SU-DHL-6 (cell line): Measurements from ENCODE around the gene VTCN1.
"Not testable (repeated sequence)": the region's sequence is repeated elsewhere in the genome, so short reads cannot be mapped to it uniquely, and the experiment has no call there.

Experiments used
- H2AFZ ChIP-seq: fragments of 200-600 bp; sonication (generic); 2 replicates; pipeline ENCODE4 v1.6.1; 2014; ENCODE audit warnings: low read depth, mild to moderate bottlenecking, moderate library complexity, mixed read lengths, antibody characterized with exemption, low read length; ENCODE audit not compliant: severe bottlenecking
- H3F3A ChIP-seq: fragments of 200-600 bp; shearing (Covaris generic); 2 replicates; pipeline ENCODE4 v1.6.0; 2016; ENCODE audit warnings: antibody characterized with exemption, mild to moderate bottlenecking; ENCODE audit not compliant: insufficient read depth
- H3K27ac ChIP-seq: fragments of 200-600 bp; sonication (generic); 2 replicates; pipeline ENCODE4 v1.5.1; 2016; ENCODE audit warnings: low read depth, mild to moderate bottlenecking, low read length, moderate library complexity, mixed read lengths
- H3K27me3 ChIP-seq: fragments of 200-600 bp; sonication (generic), shearing (Covaris generic); 2 replicates; pipeline ENCODE4 v1.6.0; 2014; ENCODE audit warnings: mild to moderate bottlenecking, low read length
- H3K36me3 ChIP-seq: fragments of 200-600 bp; sonication (generic); 2 replicates; pipeline ENCODE4 v1.6.1; 2014; ENCODE audit warnings: mild to moderate bottlenecking, low read length, mixed read lengths
- H3K4me2 ChIP-seq: fragments of 300-600, 200-600 bp; shearing (Covaris generic), sonication (generic); 2 replicates; pipeline ENCODE4 v1.6.0; 2014; ENCODE audit warnings: low read length, low read depth, mild to moderate bottlenecking; ENCODE audit not compliant: poor library complexity, severe bottlenecking
- H3K4me3 ChIP-seq: fragments of 200-600 bp; sonication (generic); 2 replicates; pipeline ENCODE4 v1.5.1; 2014; ENCODE audit warnings: antibody characterized with exemption, low read length, mild to moderate bottlenecking, mixed read lengths; ENCODE audit not compliant: insufficient read depth, poor library complexity, severe bottlenecking
- H3K79me2 ChIP-seq: fragments of 200-600 bp; sonication (generic); 2 replicates; pipeline ENCODE4 v1.6.1; 2014; ENCODE audit warnings: mild to moderate bottlenecking, low read length, moderate library complexity; ENCODE audit not compliant: insufficient read depth
- H3K9ac ChIP-seq: fragments of 200-600 bp; sonication (generic); 2 replicates; pipeline ENCODE4 v1.7.0; 2014; ENCODE audit warnings: mild to moderate bottlenecking, low read length
- H3K9me2 ChIP-seq: fragments of 200-600 bp; sonication (generic); replicated peaks from 2 replicates; pipeline ENCODE4 v1.6.1; 2014; ENCODE audit warnings: low read length; ENCODE audit not compliant: insufficient read depth
- H3K9me3 ChIP-seq: fragments of 200-600 bp; sonication (generic); 2 replicates; pipeline ENCODE4 v1.6.1; 2014; ENCODE audit warnings: low read length, mixed read lengths; ENCODE audit not compliant: insufficient read depth
- H4K20me1 ChIP-seq: fragments of 200-600 bp; sonication (generic); 2 replicates; pipeline ENCODE4 v1.6.1; 2014; ENCODE audit warnings: low read depth, mild to moderate bottlenecking, antibody characterized with exemption, low read length, moderate library complexity, mixed read lengths
- EZH2phosphoT487 ChIP-seq: fragments of 200-600 bp; sonication (generic), shearing (Covaris generic); conservative IDR thresholded peaks from 2 replicates; pipeline ENCODE4 v1.6.1; 2018; ENCODE audit warnings: mild to moderate bottlenecking, antibody characterized with exemption, low read length, moderate library complexity, mixed read lengths
- TF ChIP-seq, protein P1 (sequence below): fragments of 200-600 bp; sonication (generic); IDR thresholded peaks from one replicate; pipeline ENCODE4 v1.5.1; 2017; ENCODE audit warnings: antibody characterized with exemption, mild to moderate bottlenecking, low read length, moderate library complexity; ENCODE audit not compliant: insufficient read depth, poor library complexity, severe bottlenecking

Gene VTCN1

DNA sequence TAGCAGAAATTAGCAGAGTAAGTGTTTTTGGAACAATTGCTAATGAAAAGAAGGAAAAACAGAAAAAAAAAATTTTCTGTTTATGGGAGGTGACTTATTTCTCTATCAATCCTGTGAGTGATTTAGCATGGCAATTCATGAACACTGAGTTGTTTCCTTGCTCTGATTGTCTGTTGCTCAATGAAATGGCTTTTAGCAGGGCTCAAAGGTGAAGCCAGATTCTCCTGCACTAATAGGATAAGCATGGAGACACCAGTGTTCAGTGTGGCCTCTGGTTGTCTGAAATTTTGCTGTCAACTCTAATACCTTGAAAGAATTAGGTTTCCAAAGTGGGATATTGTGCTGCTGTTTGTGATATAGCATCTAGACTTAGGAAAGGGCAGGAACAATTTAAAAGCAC, 105.0 kb downstream of the VTCN1 start:
- Histone ChIP-seq H4K20me1 (no peaks in the 10 kb centered on the region), H3K36me3 (peaks cover 23% of the 10 kb centered on the region), H3K9me3 (no peaks in the 10 kb centered on the region), H3K4me2 (no peak overlapping the region), H2AFZ (no peak overlapping the region), H3K9me2 (no peaks in the 10 kb centered on the region), H3K4me3 (no peak overlapping the region), H3K9ac (no peak overlapping the region), H3K79me2 (no peaks in the 10 kb centered on the region), H3K27me3 (no peaks in the 10 kb centered on the region), H3F3A (no peaks in the 10 kb centered on the region), H3K27ac (no peak overlapping the region)
- TF ChIP-seq, protein P1, sequence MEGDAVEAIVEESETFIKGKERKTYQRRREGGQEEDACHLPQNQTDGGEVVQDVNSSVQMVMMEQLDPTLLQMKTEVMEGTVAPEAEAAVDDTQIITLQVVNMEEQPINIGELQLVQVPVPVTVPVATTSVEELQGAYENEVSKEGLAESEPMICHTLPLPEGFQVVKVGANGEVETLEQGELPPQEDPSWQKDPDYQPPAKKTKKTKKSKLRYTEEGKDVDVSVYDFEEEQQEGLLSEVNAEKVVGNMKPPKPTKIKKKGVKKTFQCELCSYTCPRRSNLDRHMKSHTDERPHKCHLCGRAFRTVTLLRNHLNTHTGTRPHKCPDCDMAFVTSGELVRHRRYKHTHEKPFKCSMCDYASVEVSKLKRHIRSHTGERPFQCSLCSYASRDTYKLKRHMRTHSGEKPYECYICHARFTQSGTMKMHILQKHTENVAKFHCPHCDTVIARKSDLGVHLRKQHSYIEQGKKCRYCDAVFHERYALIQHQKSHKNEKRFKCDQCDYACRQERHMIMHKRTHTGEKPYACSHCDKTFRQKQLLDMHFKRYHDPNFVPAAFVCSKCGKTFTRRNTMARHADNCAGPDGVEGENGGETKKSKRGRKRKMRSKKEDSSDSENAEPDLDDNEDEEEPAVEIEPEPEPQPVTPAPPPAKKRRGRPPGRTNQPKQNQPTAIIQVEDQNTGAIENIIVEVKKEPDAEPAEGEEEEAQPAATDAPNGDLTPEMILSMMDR, result no peak

DNA sequence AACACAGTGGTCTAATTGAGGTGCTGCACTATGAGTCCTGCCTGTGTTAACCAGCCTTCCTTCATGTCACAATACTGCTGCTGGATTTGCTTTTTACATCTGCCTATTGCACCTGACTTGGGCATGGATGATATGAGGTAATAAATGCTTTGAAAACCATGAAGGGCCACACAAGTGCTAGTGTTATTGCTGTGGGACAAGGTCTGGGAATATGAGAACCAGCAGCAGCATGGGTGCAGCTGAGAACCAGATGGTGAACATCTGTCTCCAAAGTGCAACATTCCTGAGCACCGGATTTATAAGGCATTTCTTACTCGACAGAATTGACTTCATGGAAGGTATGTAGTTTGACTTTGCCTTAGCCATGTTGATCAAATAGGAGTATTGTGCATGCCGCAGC, 105.7 kb downstream of the VTCN1 start:
- H3K27ac ChIP-seq, result no peak overlapping the region
- H3K4me2 ChIP-seq, result no peak overlapping the region
- no peaks in the 10 kb centered on the region for H4K20me1 ChIP-seq
- no peak overlapping the region for H3K9ac ChIP-seq
- H3K4me3 ChIP-seq, result no peak overlapping the region
- no peaks in the 10 kb centered on the region for H3K79me2 ChIP-seq
- H3K27me3 ChIP-seq, result no peaks in the 10 kb centered on the region
- H3K36me3 ChIP-seq, result peaks cover 23% of the 10 kb centered on the region
- TF ChIP-seq, protein P1, result no peak
- no peak for TF ChIP-seq EZH2phosphoT487
- H3F3A ChIP-seq, result no peaks in the 10 kb centered on the region
- no peak overlapping the region for H2AFZ ChIP-seq
- no peaks in the 10 kb centered on the region for H3K9me2 ChIP-seq
- H3K9me3 ChIP-seq, result no peaks in the 10 kb centered on the region

DNA sequence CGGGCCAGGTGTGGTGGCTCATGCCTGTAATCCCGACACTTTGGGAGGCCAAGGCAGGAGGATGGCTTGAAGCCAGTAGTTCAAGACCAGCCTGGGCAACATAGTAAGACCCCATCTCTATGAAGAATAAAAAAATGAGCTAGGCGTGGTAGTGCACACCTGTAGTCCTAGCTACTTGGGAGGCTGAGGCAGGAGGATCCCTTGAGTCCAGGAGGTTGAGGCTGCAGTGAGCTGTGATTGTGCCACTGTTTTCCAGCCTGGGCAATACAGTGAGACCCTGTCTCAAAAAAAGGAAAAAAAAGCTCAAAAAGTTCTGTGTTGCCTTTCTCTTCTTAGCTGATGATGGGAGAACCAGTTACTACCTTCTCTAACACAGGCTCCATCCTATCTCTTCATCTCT, 108.9 kb downstream of the VTCN1 start:
- H3K9ac ChIP-seq, H4K20me1 ChIP-seq, H3K27ac ChIP-seq, H3K27me3 ChIP-seq, H3F3A ChIP-seq, H3K9me2 ChIP-seq, H3K4me2 ChIP-seq, H2AFZ ChIP-seq, H3K9me3 ChIP-seq, H3K79me2 ChIP-seq, H3K4me3 ChIP-seq: not testable (repeated sequence)
- H3K36me3 ChIP-seq, result peaks cover 35% of the 10 kb centered on the region

DNA sequence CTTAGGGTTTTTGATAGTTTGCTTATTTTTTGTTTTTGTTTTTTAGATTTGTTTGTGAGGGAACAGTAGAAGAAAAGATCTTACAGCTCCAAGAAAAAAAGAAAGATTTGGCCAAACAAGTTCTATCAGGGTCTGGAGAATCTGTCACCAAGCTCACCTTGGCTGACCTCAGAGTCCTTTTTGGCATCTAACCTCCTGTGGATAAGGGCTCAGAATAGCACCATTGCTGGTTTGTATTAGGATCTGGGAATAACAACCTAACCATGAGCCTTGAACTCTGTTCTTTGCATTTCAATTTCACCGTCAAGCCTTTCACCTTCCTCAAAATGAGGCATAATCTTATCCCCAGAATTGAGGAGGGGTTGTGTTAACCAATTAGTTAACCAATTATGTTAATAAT, 109.4 kb downstream of the VTCN1 start:
- H2AFZ ChIP-seq, result no peak overlapping the region
- no peak overlapping the region for H3K9ac ChIP-seq
- H3K36me3 ChIP-seq, result peaks cover 39% of the 10 kb centered on the region
- H3K9me2 ChIP-seq, result no peaks in the 10 kb centered on the region
- H3K79me2 ChIP-seq, result no peaks in the 10 kb centered on the region
- no peak overlapping the region for H3K4me2 ChIP-seq
- no peak overlapping the region for H3K4me3 ChIP-seq
- H3F3A ChIP-seq, result no peaks in the 10 kb centered on the region
- no peak overlapping the region for H3K27ac ChIP-seq
- TF ChIP-seq EZH2phosphoT487, result no peak
- TF ChIP-seq, protein P1, result no peak
- no peaks in the 10 kb centered on the region for H4K20me1 ChIP-seq
- H3K27me3 ChIP-seq, result no peaks in the 10 kb centered on the region
- no peaks in the 10 kb centered on the region for H3K9me3 ChIP-seq
